NCI-H82 treated with DMSO at 0.1 percent for 48 hours (cell line): ENCODE measurements around the gene ICAM2.
"Not testable (repeated sequence)": the region's sequence is repeated elsewhere in the genome, so short reads cannot be mapped to it uniquely, and the experiment has no call there.

Experiments used
- DNase-seq: peaks from one replicate; lab custom pipeline; 2025; ENCODE audit not compliant: unreplicated experiment; lab: John Stamatoyannopoulos, UW

The ICAM2 gene

DNA sequence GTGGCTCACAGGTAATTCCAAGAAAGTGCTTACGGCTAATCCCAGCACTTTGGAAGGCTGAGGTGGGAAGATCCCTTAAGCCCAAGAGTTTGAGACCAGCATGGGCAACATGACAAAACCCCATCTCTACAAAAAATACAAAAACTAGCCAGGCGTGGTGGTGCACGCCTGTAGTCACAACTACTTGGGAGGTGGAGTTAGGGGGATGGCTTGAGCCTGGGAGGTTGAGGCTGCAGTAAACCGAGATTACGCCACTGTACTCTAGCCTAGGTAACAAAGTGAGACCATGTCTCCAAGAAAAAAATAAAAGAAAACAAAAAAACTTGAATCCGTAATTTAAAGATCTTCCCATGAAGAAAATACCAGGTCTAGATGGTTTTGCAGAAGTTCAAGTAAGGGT is 5.0 kb downstream of the ICAM2 start:
- DNase-seq: no peak

DNA sequence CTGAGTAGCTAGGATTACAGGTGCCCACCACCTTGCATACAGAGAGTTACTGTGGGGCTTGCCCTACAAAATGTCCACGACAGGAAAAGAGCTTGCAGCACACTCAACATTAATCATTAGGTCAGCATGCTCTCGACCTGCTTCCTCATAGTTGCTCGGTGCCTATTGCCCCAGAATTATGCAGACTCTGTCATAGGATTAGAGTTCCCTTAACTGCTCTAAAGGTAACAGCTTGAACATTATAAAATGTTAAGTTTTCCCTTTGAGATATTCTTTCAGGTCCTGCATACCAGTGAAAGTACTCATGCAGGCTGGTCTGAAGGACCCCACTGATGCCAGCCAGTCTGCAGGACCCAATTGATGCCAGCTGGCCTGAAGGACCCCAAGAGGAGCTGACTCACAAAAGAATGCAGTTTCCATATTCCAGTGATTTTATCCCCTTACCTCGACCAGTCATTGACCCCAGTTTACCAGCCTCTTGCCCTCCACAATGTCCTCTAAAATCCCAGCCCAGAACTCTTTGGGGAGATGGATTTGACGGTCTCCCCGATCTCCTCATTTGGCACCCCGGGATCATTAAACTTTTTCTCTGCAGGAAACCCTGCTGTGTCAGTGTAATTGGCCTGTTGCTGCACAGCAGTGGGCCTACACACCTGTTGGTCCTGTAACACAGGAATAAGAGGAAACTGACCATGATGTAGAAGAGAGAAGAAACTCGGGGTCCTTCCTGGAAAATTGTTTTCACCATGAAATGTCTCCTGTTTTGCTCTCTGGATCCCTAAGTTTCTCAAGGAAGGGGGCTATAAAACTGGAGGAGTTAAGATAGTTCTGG is 10.6 kb downstream of the ICAM2 start:
- no peak for DNase-seq

DNA sequence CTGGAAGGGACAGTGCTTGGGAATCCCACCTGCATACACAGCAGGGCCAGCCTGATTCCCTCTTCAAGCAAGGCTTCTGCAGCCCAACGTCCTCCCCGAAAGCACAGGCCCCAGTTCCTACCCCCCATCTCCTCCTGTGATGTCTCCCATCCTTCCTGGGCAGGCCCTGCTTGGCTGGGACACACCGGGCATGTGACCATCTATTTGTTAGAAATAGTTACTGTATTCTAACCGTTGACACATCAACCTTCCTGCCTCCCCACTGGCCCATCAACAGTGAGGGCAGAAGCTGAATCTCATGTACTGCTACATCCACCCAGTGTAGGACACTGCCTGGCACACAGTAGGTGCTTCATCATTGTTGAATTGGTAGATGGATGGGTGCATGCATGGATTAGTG is 11.6 kb downstream of the ICAM2 start:
- no peak for DNase-seq

DNA sequence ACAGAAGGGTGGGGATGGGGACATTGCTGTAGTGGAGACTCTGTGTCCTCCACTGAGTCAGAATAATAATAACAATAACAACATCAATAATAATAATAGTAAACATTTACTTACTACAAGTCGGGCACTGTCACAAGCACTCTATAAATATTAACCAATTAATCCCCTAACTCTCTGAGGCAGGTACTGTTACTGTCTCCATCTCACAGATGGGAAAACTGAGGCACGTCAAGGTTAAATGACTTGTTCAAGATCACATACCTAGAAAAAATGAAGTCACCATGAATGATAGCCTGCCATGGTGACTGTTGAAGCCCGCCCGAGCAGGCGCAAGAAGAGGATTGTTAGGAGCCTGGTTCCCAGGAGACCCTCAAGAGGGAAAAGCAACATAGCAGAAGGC is 12.1 kb downstream of the ICAM2 start:
- no peak for DNase-seq

DNA sequence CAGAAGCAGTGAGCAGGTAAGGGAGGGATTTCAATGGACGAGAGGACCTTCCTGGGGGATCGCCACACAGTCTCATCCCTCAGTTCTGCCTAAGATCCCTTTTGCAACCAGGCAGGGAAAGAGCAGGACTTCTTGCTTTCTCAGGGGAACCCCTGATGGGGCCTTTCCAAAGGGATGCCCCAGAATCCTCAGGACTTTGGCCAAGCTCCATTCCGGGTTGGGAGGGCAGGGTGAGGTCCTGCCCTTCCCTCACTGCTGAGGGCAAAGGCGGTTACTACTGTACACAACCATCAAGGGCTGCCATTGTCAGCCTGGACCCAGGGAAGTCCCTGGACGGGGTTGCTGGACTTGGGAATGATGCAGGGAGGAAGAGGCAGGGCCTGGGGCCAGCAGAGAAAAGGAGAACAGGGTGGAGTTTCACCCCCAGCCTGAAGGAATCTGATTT is 12.6 kb downstream of the ICAM2 start:
- no peak for DNase-seq

DNA sequence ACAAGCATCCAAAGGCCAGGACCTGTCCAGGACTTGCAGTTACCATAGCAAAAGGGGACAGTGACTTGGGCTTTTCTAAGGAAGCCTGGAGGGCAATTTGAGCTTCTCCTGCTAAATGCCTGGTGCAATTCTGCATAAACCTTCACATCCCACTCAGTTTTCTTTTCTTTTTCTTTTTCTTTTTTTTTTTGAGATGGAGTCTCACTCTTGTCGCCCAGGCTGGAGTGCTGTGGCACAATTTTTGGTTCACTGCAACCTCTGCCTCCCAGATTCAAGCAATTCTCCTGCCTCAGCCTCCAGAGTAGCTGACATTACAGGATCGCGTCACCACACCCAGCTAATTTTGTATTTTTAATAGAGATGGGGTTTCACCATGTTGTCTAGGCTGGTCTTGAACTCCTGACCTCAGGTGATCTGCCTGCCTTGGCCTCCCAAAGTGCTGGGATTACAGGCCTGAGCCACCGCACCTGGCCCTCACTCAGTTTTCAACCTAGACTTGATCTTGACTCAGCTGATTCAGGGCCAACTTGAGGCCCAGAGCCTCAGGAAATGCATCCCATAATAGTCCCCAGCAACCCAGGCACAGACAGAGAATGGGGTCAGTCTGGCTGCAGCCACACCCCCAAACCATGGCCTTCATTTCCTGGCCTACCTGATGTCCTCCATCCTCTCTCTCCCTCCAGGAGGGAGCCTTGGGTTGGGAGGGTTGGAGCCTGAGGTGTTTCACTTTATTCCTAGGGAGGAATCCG is 13.2 kb downstream of the ICAM2 start:
- DNase-seq: not testable (repeated sequence)

DNA sequence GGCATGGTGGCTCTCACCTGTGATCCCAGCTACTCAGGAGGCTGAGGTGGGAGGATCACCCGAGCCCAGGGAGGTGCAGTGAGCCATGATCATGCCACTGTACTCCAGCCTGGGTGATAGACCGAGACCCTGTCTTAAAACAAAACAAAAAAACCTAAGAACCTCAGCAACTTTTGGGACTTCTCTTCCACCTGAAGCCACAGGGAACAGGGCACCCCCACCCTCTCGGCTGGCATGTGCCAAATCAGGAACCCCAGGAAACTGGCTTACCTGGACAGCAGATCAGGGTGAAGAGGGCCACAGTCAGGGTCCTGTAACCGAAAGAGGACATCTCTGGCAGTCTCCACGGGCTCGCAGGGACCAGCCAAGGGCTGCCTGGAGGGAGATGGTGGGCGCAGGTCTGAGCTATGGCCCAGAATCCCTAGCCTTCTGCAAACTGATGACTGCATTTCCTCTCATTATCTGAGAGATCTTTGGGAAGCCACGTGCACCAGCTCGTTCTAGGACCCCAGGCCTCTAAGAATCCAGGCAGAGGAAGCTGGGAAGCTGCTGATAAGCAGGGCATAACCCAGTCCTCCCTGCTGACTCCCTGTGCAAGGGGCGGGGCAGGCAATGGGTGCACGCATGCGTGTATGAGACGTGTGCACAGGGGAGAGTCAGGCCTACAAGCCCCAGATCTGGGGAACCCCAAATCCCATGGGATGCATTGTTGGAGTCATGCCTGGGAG is 13.9 kb downstream of the ICAM2 start:
- no peak for DNase-seq

DNA sequence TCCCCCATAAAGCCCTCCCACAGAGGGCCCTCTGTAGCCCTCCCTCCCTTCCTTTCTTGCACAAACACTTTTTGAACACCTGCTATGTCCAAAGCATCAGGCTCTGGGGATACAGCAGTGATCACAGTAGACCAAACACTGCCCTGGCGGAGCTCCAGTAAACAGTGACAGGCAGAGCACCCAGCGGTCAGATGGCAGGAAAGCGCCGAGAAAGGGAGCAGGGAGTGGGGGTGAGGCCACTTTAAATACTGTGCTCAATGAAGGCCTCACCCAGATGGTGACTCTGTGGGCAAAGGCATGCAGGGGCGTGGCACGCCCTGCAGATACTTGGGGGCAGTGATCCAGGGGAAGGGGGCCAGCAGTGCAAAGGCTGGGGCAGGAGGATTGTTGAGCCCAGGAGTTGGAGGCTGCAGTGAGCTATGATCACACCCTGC is 14.7 kb downstream of the ICAM2 start:
- DNase-seq: no peak

DNA sequence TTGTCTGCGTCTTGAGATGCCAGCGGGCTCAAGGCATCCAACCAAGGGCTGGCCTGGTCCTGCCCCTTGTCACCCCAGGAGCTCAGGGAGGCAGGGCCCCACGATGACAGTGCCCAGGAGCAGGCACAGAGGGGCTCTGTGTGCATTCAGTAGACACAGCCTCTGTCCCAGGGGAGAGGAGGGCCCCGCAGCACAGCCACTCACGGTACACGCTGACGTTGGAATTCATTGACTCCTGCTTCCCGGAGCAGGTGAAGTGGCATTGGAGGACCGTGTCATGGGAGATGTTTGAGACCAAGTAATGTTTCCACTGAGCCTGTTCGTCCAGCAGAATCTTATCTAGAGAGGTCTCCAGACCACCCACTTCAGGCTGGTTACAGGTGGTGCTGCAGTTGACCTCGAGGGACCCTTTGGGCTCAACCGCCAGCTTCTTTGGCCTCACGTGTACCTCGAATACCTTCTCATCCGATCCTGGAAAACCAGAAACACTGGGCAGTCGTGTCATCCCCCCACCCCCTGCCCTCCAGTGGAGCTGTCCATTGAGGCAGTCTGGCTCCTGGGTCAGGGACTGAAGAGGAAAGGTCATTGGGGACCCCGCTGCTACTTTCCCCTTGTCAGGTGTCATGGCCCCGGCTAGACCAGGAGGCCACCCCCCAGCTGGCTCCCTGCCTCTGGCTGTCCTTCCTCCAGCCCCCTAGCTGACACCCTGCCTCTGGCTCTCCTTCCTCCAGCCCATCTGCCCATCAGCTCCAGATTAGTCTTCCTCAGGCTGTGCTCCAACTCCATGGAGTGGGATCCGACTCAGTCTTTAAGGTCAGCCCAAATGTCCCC is 15.3 kb downstream of the ICAM2 start:
- no peak for DNase-seq

DNA sequence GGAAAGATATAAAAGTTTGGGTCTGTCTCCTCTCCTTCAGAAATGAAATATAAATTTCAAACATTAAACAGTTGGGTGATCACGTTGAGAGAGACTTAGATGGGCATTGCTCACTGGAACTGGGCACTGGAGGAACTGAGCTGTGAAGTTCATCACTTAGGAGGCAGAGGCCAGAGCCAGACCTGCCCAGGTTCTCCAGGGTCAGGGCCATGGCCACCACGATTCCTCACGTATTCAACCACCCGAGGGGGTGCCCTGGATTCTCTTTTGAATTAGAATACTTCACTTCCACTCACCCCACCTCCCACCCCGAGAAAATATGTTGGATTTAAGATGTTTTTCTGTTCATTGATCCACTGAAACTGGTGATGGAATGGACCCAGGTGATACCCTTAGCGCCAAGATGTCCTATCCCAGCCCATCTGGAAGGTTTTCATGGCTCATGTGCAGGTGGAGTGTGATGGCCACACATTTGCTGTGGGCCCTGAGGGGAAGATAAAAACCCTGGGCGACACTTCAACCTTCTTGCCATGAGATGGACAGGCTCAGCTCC is 16.1 kb downstream of the ICAM2 start:
- DNase-seq: no peak

DNA sequence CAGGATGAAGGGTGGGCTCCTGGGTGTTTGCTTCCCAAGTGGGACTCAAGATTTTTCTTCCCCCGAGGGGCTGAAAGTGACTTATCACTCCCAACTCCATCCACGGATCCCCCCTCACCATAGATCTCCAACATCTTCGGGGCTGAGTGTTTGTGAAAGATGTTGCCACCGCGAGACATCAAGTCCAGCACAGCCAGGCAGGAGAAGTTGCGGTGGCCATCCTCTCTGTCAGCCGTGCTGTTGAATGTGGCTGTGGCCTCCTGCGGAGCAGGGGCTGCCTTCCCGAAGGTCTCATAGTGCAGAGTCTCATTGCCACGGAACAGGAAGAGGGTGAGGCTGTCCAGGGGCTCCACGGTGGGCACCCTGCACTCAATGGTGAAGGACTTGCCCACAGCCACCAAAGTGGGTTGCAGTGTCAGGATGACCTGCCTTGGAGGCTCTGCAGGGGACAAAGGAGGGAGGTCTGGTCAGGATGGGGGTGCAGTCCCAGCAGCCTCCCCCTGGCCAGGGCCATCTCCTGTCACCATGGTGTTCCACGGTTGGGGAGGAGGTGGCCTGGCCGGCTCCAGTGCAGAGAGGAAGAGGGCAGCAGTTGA is 16.8 kb downstream of the ICAM2 start:
- DNase-seq: no peak

DNA sequence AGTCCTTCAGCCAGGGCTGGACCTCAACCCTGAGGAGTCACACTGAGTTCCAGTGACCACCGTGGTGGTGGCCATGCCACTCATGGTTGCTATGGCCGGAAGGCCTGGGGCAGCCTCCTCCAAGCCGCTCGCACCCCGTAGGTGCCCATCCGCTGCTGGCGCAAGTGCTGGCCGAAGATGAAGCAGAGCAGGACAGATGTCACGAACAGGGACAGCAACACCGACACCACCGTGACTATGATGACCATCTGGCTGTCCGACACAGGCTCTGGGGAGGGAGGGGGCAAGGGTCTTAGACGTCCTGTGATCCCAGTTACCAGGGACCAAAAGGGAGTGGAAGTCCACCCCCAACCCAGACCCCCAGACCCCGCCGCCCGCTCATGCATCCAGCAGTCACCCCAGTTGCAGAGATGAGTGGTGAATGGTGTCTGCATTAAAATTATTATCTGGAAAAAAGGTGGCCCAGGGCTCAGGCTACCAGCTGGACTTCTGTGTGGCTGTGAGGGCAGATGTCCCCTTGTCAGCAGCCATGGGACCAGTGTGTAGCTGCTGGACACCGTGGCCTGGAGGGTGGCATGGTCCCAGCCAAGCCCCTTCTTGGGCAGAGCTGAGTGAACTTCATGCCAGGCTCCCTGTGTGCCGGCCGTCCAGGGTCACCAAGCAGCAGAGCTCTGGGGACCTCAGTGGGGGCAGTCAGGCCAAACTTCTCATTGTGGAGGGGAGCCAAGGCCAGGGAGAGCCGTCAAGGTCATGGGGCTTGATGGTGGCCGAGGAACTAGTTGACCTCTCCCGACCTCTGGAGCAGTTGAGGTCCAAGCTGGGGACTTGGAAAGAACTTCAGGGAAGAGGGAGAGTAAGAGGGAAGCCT is 17.5 kb downstream of the ICAM2 start:
- DNase-seq: no peak

DNA sequence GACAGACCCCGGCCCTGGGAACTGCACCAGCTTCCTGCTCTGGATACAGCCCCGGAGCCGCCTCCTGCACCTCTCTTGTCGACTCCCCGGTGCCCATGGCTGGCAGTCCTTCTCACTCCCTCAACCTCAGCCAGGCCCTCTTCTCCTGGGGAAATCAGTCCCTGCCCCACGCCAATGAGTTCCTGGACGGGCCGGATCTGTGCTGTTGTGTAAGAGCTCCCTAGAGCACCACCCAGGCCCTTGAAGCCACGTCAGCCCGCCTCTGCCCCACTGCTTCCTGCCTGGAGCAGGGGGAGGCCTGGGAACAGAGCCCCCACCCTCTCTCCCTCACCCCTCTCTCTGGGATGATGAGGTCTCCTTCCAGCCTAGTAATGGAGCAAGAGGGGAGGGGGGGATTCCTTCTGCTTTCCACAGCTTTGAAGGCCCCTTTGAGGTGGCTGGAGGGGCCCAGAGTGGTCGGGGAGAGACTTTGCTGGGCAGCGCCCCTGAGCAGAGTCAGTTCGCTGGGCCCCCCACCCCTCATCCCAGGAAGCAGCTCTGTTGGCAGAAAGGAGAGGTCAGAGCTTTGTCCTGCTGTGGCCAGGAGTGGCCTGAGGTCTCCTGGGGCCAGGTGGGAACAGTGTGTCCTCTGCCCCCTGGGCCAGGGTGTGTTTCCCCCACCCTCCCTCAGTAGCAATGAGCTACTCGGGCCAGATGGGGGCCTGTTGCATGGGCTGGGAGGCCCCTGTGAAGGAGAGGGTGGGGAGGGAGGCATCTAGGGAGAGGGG is 18.5 kb downstream of the ICAM2 start:
- no peak for DNase-seq

DNA sequence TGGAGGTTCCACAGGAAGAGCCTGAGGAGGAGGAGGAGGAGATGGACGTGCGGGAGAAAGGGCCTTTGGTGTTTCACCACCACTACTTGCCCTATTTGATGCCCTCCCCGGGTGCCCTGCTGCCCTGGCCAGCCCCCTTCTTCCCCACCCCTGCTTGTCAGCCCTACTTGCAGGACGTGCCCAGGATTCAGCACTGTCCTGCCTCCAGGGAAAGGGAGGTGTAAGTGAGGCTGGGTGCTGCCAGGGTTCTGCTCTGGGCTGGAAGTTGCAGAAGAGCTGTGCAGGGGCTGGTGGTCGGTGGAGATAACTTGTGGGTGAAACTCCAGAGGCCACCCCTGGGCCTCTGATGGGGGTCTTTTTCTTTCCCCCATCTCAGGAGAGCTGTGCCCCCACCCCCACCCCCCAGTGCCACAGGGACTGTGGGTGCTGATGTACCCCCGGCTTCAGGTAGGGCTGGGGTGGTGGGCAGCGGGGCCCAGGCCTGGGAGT is 19.3 kb downstream of the ICAM2 start:
- no peak for DNase-seq

DNA sequence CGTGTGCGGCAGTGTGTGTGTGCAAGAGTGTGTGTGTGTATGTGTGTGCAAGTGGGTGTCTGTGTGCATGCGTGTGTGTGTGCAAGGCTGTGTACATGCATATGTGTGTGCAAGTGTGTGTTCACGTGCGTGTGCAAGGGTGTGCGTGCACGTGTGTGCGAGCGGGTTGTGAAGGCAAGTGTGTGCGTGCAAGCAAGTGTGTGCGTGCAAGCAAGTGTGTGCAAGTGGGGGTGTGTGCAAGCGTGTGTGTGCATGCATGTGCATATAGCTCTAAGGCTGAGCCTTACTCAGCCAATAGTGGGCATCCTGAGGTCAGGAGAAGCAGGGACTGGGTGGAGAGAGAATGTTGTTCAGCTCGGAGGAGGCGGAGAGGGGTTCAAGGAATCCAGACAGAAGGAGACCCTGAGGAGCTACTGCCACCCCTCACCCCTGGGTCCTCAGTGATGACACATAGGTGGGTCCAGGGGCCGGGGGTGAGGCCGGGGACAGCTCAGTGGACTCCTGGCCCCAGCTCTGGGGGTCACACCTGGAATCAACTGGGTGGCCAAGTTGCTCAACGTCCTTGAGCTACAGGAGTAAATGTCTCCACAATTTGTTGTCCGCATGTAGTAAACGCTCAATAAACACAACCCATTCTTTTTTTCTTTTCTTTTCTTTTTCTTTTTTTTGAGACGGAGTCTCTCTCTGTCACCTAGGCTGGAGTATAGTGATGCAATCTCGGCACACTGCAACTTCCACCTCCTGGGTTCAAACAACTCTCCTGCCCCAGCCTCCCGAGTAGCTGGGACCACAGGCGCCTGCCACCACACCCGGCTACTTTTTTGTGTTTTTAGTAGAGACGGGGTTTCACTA is 20.5 kb downstream of the ICAM2 start:
- no peak for DNase-seq

DNA sequence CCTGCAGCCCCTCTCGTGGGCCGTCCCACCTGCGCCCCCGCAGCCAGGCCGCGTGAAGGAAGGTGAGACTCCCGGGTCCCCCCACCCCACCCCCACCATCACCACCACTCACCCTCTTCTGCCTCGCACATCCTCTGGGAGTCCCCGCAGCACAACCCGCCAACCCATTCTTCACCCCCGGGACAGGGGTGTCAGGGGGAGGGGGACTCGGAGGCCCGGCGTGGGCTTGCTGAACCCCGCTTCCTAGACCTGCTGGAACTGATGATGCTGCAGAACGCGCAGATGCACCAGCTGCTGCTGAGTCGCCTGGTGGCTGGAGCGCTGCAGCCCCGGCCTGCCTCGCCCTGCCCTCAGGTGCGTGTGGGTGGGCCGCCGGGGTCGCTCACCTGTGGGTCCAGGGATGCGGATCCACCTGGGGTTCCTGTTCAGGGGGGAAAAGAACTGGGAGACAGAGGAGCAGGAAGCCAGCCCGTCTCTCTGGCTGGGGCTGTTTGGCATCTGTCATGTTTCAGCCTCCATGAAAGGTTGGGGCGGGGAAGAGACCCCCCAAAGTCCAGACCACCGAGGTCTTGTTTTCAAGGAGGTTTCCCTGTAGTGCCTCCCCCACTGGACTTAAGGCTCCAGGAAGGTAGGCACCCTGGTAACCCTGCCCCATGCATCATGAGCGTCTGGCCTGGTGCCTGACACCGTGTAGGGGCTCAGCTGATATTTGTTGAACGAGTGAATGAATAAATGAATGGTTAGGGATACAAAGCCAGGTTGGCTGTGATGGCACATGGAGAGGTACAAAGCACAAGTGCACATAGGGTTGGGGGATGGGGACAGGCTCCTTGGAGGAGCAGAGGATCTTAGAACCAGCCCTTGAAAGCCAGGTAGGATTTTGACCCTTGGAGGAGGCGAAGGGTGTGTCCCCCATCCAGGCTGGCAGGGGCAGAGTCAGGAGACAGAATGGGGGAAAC is 21.4 kb downstream of the ICAM2 start:
- DNase-seq: no peak
